ENCODE measurements around the gene IL11RA.

IL11RA gene

DNA sequence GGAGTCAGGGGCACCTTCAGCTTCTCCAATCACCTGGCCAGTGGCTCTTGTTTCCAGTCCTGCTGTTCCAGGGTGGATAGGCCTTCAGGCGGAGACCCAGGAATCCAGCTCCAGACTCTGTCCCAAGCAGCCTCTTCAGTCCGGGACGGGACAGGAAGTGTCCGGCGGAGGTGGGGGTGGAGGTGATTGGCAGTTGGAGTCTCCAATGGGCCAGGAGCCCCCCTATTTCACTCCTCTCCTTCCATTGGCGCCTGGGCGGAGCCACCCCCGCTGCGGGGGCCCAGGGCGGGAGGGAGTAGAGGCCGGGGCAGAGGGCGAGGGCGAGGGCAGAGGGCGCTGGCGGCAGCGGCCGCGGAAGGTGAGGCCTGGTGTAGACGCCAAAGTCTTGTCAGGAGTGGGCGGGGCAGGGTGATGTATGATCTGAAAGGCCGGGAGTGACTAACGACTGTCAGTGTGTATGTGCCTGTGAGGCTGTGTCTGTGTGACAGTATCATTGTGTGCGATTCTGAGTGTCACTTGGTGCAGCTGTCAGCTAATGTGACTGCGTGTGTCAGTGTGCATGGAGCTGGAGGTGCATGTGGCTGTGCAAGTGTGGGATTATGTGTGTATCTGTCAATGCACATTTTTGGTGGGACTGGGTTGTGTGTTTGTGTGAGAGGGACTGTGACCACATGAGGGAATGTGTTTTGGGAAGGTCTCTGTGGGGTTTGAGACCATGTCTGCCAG lies at the start of gene IL11RA:
IL11RA (plus strand) TSS at position 310 of the 726 bp plus-strand sequence. CDS start 3,033 bp downstream, outside the sequence.
- DNase-seq: no peak

GRCh38 chr9:34603610-34604231 lies 48.3 kb upstream of the IL11RA start:
- peak; percentile 37 for DNase-seq

- no peak for DNase-seq
Measured at GRCh38 chr9:34606190-34606589, 45.8 kb upstream of the IL11RA start.

GRCh38 chr9:34606905-34607304 lies 45.1 kb upstream of the IL11RA start:
- no peak for DNase-seq

GRCh38 chr9:34607331-34607730 lies 44.7 kb upstream of the IL11RA start:
- no peak for DNase-seq

- DNase-seq: no peak
Measured at GRCh38 chr9:34610434-34611206, 41.4 kb upstream of the IL11RA start.

- DNase-seq: no peak
Measured at GRCh38 chr9:34611251-34611810, 40.7 kb upstream of the IL11RA start.

GRCh38 chr9:34611811-34612787 lies 39.9 kb upstream of the IL11RA start, which contains the start of gene RPP25L:
Gene RPP25L, minus strand, starts transcription at chr9:34612097. Its CDS starts 801 bp downstream, at chr9:34611296.
- DNase-seq: peak; percentile 88

DNA sequence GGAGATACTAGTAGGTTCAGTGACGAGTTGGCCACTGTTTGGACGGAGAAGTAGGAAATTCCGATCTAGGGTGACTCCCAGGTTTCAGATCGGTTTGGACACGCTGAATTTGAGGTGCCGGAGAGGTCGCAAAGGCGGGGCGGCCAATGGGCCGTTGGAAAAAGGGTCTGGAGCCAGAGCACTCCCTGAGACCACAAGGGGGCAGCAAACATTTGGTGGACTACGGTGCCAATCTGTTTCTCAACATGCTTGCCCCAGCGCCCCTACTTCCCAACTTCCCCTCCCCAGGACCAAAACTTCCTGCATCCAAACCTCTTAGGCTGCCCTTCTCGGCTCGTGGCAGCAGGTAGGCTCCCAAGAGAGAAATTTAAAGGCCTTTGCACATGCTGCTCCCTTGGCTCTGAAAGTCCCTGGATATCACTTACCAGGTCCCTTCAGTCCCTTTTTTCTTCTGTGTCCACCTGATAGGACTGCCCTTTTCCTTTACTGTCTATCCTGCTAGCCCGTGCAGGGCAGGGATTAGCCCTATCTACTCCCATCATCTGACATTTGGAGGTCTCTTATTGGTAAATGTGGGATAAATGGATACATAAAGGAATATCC lies 39.1 kb upstream of the IL11RA start:
- peak; percentile 80 for DNase-seq

GRCh38 chr9:34615132-34615531 lies 36.9 kb upstream of the IL11RA start:
- no peak for DNase-seq

DNA sequence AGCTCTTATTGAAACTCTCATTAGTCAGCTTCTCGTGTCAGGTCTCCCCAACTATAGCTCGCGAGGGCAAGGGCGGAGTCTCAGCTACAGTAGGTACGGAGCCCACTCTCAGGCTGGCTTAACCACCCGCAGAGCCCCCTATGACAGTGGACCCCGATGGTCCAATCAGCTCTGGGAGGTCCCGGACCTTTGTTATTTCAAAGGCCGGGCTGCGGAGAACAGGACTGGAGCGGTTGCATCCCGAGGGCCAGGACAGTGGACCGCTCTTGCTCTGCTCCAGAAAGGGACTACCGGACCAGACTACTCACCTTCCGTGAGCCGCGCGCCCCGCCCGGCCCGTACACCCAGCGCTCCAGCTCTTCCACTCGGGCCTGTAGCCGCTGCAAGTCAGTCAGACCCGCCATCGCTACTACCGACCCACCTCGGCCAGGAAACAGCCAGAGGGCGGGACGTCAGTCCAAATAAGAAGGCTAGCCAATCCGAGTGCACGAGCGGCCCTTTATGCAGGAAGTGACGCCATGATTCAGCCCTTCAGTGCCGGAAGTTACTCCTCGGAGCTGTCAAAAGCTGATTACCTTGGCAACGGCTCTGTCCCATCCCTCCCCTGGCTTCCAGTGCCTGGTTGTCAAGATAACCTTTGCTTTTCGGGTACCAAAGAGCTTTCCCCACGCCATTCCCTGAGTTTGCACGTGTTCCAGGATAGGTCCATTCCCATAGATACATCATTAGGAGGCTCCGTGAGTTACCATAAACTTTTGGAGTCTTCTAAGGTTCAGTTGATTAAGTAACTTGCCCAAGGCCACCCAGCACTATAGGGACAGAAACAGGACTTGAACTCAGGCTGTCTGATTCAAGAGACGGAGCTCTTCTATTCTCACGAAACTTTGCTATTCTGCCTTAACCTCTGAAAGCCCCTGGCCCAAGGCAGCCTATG lies 31.7 kb upstream of the IL11RA start, which contains the start of gene DCTN3:
DCTN3 (minus strand) TSS at position 435 of the 934 bp plus-strand sequence; CDS start at position 404, 31 bp downstream.
- DNase-seq: peak; percentile 86

- DNase-seq: no peak
Measured at GRCh38 chr9:34623374-34624235, 28.4 kb upstream of the IL11RA start.

DNA sequence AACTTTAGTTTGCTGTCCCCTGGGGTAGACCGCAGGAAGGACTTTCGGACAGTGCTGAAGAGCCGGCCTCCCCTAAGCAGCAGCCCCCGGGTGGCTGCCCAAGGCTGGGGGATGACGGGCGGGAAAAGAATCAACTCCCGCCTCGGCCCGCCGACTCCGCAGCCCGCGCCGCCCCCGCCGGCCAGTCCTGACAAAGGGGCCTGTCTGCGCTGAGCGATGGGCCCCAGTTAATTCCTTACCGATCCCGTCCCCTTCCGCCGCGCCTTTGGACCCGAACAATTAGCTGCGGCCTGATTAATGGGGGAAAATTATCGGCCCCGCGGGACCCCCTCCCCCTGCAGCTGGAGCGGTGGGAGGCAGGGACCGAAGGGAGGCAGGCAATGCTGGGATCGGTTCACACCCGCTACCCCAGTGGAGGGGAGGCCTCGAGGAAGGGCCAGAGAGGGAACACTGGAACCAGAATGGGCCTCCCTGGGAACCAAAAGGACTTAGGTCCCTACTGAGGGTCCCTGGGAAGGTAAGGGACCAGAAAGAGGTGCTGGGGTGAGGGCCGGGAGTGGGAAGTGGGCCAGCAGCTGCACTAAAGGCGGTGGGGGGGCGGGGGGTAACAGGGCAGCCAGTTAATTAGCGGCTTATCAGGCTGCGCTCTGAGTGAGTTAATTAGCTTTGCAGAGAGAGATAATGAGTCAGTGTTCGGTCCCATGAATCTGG lies 27.4 kb upstream of the IL11RA start:
- DNase-seq: no peak

DNA sequence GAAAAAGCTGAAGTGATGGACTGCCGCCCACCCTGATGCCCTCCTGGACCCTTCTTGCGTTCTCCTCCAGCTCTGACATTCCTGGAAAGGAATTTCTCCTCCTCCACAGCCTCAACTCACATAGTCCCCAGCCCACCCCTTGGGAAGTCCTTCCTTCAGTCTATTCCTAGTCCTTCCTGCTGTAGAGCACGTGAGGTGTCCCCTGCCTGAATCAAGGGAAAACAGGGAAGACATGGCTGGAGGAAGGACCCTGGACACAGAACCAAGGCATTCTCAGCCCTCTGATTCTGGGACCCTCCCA lies 26.8 kb upstream of the IL11RA start:
- DNase-seq: no peak

DNA sequence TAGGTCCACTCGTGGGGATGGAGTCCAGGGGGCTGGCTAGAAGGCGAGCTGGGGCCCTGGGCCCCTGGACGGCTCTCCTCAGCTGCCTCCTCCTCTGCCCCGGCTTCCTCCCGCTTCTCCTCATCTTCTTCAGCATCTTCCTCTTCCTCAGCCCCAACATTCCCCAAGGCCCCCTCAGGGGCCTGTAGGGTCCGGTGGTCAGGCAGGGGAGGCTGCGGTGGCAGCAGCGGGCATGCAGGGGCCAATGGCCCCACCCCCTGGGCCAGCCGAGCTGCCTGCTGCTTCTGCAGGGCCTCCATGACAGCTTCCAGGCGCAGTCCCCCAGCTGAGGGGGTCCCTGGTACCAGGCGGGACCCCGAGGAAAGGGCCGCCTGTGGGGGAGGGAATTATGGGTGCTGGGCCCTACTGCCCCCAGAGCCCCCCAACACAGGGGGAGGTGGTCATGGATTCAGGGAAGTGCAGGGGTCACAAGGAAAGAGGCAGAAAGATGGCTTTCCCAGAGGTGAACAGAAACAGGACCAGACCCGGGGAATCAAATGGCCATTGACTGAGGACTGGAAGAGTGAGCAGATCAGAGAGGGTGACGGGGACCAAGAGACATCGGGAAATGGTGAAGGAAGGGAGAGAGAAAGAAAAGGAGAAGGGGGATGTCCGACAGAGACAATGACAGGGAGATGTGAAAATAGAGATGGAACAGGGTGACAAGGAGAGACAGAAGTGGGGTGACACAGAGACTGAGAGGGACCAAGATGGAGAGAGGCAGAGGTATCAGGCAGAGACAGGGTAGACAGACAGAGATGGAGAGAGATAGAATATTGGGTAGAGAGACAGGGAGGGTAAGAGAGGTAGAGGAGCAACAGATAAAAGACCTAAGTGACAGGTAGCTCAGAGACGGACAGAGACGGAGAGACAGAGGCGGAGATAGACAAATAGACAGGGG lies 24.0 kb upstream of the IL11RA start:
- no peak for DNase-seq

DNA sequence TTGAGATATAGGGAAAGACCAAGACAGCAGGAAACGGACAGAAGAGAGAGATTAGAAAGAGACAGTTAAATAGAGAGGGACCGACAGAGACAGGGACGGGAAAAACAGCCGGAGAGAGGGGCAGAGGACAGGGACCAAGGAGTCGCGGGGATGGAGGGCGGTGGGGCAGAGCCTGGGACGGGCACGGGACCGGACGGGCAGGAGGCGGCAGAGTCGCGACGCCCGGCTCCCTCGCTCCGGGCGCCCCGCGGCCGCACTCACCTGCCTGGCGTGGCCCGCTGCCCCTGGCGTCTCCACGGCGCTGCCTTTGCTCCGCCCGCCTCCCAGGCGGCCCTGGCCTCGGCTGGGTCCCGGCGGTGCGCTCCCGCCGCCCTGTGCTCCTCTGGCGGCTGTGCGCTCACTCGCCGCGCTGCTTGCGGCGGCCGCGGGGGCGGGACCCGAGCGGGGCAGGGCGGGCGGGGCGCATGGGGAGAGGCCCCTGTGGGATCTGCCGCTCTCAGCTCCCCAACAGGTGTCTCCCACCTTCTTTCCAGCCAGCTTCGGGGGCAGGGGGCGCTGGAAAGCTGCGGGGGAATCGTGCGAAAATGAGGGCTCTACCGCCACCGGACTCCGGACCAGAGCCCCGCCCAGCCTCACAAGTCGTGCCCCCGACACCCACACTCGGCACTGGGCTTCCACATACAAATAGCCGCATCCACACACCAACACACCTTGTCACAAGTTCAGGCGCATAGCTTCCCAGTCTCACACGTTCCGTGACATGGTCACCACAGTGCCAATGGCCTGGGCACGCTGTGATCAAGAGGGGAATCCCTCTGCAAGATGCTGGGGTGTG lies 23.1 kb upstream of the IL11RA start, which contains the start of gene ARID3C:
ARID3C (minus strand) TSS at position 411 of the 835 bp plus-strand sequence. CDS start 1,052 bp downstream, outside the sequence.
- DNase-seq: no peak

DNA sequence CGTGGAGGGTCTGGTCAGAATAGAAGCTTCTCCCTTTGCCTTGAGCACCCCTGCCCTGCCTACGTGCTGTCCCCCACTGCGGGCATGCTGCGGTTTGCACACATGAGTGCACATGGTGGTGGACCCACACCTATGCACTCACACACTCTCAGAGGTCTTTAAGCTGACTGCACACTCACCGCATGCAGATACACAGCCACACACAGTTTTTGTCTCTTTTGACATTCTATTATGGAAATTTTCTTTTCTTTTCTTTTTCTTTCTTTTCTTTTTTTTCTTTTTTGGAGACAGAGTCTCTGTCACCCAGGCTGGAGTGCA lies 22.5 kb upstream of the IL11RA start:
- no peak for DNase-seq

Measured in KG1 (cell line).